Peyer's patch (tissue), 4 donors: ENCODE results near the gene HVCN1.

Experiments
- POLR2A ChIP-seq, 2 donors: fragments of 450-650 bp; IDR thresholded peaks; one replicate each; pipeline ENCODE4 v1.5.1; 2017; ENCODE audit warnings: antibody characterized with exemption in 2 of 2, mild to moderate bottlenecking in 2 of 2, moderate library complexity in 2 of 2
- TF ChIP-seq, protein P1 (sequence below), 6 experiments: fragments of 450-650 bp in 4 of 6; fragments of 200-600 bp in 2 of 6; sonication (generic) in 1 of 6; IDR thresholded peaks; one replicate each; pipeline ENCODE4 v1.5.1; 2017 to 2019; ENCODE audit warnings: antibody characterized with exemption in 6 of 6, mild to moderate bottlenecking in 3 of 6, moderate library complexity in 1 of 6

DNA sequence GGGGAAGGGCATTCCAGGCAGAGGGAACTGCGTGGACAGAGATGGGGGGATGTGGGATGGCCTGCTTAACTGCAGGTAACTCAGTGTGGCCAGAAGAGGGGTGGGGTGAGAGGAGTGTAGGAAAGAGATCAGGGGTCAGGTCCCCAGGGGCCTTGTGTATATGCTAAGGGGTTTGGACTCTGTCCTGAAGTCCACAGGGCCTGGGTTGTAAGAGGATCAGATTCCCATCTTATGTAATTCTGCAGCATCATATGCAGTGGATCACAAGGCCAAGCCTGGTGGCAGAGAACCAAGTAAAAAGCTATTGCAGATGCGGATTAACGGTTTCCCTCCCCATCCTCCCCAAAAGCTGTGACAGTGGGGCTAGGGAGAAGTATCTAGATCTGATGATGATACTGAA, 66.3 kb downstream of the HVCN1 start:
- no peak for TF ChIP-seq POLR2A (IDR thresholded peaks at IDR 0.05)
- TF ChIP-seq, protein P1, sequence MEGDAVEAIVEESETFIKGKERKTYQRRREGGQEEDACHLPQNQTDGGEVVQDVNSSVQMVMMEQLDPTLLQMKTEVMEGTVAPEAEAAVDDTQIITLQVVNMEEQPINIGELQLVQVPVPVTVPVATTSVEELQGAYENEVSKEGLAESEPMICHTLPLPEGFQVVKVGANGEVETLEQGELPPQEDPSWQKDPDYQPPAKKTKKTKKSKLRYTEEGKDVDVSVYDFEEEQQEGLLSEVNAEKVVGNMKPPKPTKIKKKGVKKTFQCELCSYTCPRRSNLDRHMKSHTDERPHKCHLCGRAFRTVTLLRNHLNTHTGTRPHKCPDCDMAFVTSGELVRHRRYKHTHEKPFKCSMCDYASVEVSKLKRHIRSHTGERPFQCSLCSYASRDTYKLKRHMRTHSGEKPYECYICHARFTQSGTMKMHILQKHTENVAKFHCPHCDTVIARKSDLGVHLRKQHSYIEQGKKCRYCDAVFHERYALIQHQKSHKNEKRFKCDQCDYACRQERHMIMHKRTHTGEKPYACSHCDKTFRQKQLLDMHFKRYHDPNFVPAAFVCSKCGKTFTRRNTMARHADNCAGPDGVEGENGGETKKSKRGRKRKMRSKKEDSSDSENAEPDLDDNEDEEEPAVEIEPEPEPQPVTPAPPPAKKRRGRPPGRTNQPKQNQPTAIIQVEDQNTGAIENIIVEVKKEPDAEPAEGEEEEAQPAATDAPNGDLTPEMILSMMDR (IDR thresholded peaks at IDR 0.05): no peak
